Measurements from ENCODE around the gene JRKL.

GRCh38 chr11:96413408-96413807 lies 23.6 kb downstream of the JRKL start:
- no peak for TF ChIP-seq MAX (IDR thresholded peaks at IDR 0.05)
- no peak for TF ChIP-seq YY1 (IDR thresholded peaks at IDR 0.05; ENCODE audit: low read depth)
- TF ChIP-seq CEBPB (IDR thresholded peaks at IDR 0.05) = no peak
- no peak for TF ChIP-seq RAD21 (IDR thresholded peaks at IDR 0.05; ENCODE audit: low read depth)
